ENCODE results near the gene GHITM. TPM values are rescaled to one million over a fixed set of nuclear protein-coding genes. Genes with fewer than 3 reads are reported as not detected.

Gene GHITM
- total and polyA plus RNA-seq, 2 donors from 2014 or later = 134 to 376 TPM

DNA sequence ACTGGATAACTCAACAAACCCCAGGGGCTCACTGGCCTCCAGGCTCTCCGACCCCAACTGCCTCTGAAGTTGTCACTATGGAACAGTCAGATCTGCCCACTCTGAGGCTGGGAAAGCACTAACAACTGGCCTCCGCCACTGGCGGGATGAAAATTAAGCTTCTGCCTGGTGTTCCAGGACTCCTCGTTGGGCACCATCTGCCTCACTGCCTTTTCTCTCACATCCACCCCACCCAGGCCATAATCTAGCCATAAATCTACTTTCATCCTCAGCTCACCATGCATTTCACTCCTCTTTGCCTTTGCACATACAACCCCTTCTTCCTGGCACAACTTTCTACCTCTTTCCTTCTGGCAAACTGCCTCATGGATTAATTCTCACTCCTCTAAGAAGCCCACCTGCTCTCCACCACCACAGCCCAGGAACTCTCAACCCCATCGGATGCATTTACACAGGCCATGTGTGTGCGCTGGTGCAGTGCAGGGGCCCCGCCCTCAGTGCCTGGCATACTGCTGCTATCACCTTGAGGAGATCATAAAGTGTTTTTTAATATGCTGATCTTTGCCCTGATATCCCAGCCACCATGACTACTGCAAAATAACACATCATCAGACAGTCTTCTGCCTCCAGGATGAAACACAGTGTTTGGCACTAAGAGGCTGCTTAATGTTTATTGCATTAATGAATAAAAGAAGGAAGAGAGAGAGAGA, 59.1 kb downstream of the GHITM start:
- Histone ChIP-seq H3K9ac (ENCODE audit: low read length in 3 of 3) (no peak overlapping the region), H3K4me1 (ENCODE audit: control insufficient read depth in 2 of 3, insufficient read depth in 2 of 3, low read depth in 1 of 3, low read length in 3 of 3) (peaks cover 0 to 3% (median 0%) of the 10 kb centered on the region in 3 donors), H3K27ac (ENCODE audit: low read depth in 2 of 2, low read length in 2 of 2) (no peak overlapping the region), H3K36me3 (ENCODE audit: control insufficient read depth in 2 of 3, insufficient read depth in 3 of 3, low read length in 3 of 3) (no peaks in the 10 kb centered on the region), H3K9me3 (ENCODE audit: control insufficient read depth in 2 of 3, insufficient read depth in 1 of 3, low read length in 3 of 3) (no peaks in the 10 kb centered on the region), H3K27me3 (ENCODE audit: control insufficient read depth, insufficient read depth, low read length) (peaks cover 20% of the 10 kb centered on the region), H3K4me3 (ENCODE audit: low read length in 3 of 3) (no peak overlapping the region)
- DNase-seq = no peak
- intact Hi-C loops (cut with DNase I) = no loop called here
- TF ChIP-seq, protein P1, sequence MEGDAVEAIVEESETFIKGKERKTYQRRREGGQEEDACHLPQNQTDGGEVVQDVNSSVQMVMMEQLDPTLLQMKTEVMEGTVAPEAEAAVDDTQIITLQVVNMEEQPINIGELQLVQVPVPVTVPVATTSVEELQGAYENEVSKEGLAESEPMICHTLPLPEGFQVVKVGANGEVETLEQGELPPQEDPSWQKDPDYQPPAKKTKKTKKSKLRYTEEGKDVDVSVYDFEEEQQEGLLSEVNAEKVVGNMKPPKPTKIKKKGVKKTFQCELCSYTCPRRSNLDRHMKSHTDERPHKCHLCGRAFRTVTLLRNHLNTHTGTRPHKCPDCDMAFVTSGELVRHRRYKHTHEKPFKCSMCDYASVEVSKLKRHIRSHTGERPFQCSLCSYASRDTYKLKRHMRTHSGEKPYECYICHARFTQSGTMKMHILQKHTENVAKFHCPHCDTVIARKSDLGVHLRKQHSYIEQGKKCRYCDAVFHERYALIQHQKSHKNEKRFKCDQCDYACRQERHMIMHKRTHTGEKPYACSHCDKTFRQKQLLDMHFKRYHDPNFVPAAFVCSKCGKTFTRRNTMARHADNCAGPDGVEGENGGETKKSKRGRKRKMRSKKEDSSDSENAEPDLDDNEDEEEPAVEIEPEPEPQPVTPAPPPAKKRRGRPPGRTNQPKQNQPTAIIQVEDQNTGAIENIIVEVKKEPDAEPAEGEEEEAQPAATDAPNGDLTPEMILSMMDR (IDR thresholded peaks at IDR 0.05; ENCODE audit: borderline replicate concordance, extremely low read depth, insufficient read depth) = no peak
- no peak for FAIRE-seq

DNA sequence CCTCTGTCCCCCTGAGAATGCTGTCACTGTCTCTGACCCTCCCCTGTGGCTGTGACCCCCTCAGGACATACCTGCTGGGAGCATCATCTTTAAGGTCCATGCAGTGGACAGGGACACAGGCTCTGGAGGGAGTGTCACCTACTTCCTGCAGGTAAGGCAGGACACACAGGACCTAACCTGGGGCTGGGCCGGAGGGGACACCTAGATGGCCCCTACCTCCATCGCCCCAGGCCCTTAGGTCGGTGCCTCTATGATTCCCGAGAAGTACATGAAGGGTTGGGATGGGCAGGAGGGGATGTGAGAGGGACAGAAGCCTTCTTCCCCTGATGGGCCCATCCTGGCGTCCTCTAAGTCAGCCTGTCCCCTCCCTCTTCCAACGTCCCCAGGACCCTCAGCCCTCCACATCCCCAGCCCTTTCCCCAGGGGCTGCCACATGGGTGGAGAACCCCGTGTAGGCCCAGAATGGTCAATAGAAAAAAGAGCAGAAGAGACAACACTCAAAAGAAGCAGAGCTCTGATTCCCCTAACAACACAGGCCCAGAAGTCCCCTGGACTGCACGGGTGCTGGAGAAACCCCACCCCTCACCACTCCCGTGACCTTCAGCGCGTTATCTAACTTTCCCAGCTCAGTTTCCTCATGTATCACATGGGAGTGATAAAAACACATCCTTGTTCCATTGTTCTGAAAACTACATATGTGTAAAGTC, 61.4 kb downstream of the GHITM start:
- Histone ChIP-seq H3K27ac (ENCODE audit: low read depth in 2 of 2, low read length in 2 of 2) (no peak overlapping the region), H3K9ac (ENCODE audit: low read length in 3 of 3) (no peak overlapping the region), H3K4me3 (ENCODE audit: low read length in 3 of 3) (no peak overlapping the region), H3K27me3 (ENCODE audit: control insufficient read depth, insufficient read depth, low read length) (peaks cover 6% of the 10 kb centered on the region), H3K36me3 (ENCODE audit: control insufficient read depth in 2 of 3, insufficient read depth in 3 of 3, low read length in 3 of 3) (no peaks in the 10 kb centered on the region), H3K9me3 (ENCODE audit: control insufficient read depth in 2 of 3, insufficient read depth in 1 of 3, low read length in 3 of 3) (no peaks in the 10 kb centered on the region), H3K4me1 (ENCODE audit: control insufficient read depth in 2 of 3, insufficient read depth in 2 of 3, low read depth in 1 of 3, low read length in 3 of 3) (no peaks in the 10 kb centered on the region)
- FAIRE-seq (no peak), DNase-seq (no peak)
- TF ChIP-seq, protein P1 (IDR thresholded peaks at IDR 0.05; ENCODE audit: borderline replicate concordance, extremely low read depth, insufficient read depth) = no peak
- intact Hi-C loops (cut with DNase I) = loop anchor here (10.0 kb wide), 1 partner anchor 56 kb away; no protein-coding TSS in a partner anchor

DNA sequence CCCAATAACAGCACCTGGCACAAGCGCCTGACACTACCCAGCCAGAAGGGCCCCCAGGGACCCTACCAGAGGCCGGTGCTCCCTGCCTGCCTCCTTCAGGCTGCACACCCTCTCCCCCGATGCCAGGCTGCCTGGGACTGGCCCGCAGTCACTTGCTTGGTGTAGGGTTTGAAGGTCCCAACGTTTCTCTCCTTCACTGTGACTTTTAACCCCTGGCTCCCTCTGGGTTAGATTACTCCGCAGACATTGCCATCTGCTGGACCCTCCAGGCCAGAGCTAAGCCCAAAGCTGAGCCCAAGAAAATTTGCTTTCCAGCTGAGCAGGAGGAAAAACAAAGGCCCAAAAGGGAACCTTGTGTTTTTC, 61.9 kb downstream of the GHITM start:
- no peak overlapping the region for H3K9ac ChIP-seq (ENCODE audit: low read length in 3 of 3)
- intact Hi-C loops (cut with DNase I) = loop anchor here (10.0 kb wide), 1 partner anchor 56 kb away; no protein-coding TSS in a partner anchor
- no peak overlapping the region for H3K27ac ChIP-seq (ENCODE audit: low read depth in 2 of 2, low read length in 2 of 2)
- H3K27me3 ChIP-seq (ENCODE audit: control insufficient read depth, insufficient read depth, low read length) = peaks cover 3% of the 10 kb centered on the region
- FAIRE-seq (no peak), DNase-seq (no peak)
- no peaks in the 10 kb centered on the region for H3K4me1 ChIP-seq (ENCODE audit: control insufficient read depth in 2 of 3, insufficient read depth in 2 of 3, low read depth in 1 of 3, low read length in 3 of 3)
- TF ChIP-seq, protein P1 (IDR thresholded peaks at IDR 0.05; ENCODE audit: borderline replicate concordance, extremely low read depth, insufficient read depth) = no peak
- H3K4me3 ChIP-seq (ENCODE audit: low read length in 3 of 3) = no peak overlapping the region
- H3K9me3 ChIP-seq (ENCODE audit: control insufficient read depth in 2 of 3, insufficient read depth in 1 of 3, low read length in 3 of 3) = no peaks in the 10 kb centered on the region
- H3K36me3 ChIP-seq (ENCODE audit: control insufficient read depth in 2 of 3, insufficient read depth in 3 of 3, low read length in 3 of 3) = no peaks in the 10 kb centered on the region

Measured in kidney (tissue), 14 donors.